GM12878 (cell line): ENCODE measurements around the gene VIT. TPM values are rescaled to one million over a fixed set of nuclear protein-coding genes. Genes with fewer than 3 reads are reported as not detected.

Source experiments
- ATAC-seq: fragments of 200-7000 bp; cut with Tn5 transposase; 3 replicates; pipeline ENCODE4 v1.9.1; 2020; ENCODE audit warnings: mild to moderate bottlenecking, moderate library complexity
- BruUV-seq: library from RNA; stranded (reverse); fragments of 400-500 nt; replicated peaks from 2 replicates; lab custom pipeline; 2021; lab: Mats Ljungman, UMichigan
- CTCF ChIA-PET: fragments of 300-600 bp; sonication (Branson Sonifier 250); formaldehyde crosslinking; extraction: SDS; loops from one replicate; lab custom pipeline; 2021; ENCODE audit warnings: inconsistent platforms; lab: Yijun Ruan, JAX
- POLR2A ChIA-PET: fragments of 350-600 bp; formaldehyde crosslinking; extraction: SDS; loops from one replicate; lab custom pipeline; 2021; ENCODE audit warnings: inconsistent platforms; lab: Charles Lee
- RAD21 ChIA-PET: fragments of 300-600 bp; sonication (Branson Sonifier 250); formaldehyde crosslinking; loops from one replicate; lab custom pipeline; 2023; ENCODE audit warnings: antibody characterized with exemption; ENCODE audit not compliant: unreplicated experiment; lab: Charles Lee
- SMC1A ChIA-PET: fragments of 300-600 bp; sonication (Branson Sonifier 250); formaldehyde crosslinking; loops from one replicate; lab custom pipeline; 2023; ENCODE audit not compliant: unreplicated experiment, uncharacterized antibody; lab: Charles Lee
- DNase-seq: peaks from one replicate; pipeline ENCODE4 v3.0.0-alpha.2; 2011; ENCODE audit warnings: low read depth, low spot score
- FAIRE-seq: peaks from 3 replicates; lab custom pipeline; 2011; peaks lifted over from hg19 to GRCh38; lab: Jason Lieb, UNC
- H2AFZ ChIP-seq: 2 replicates; pipeline ENCODE4 v1.6.0; 2011; ENCODE audit warnings: low read depth, low read length, control low read depth; ENCODE audit not compliant: control insufficient read depth
- H3K27ac ChIP-seq: 2 replicates; pipeline ENCODE4 v1.5.1; 2011; ENCODE audit warnings: control low read depth; ENCODE audit not compliant: control insufficient read depth, insufficient read depth
- H3K27me3 ChIP-seq, 2 experiments: replicated peaks in 1 of 2; 2 replicates each; pipeline versions ENCODE4 v1.6.0 to v1.6.1; 2011; ENCODE audit warnings: low read length in 1 of 2; ENCODE audit not compliant: control insufficient read depth in 2 of 2, insufficient read depth in 2 of 2
- H3K36me3 ChIP-seq, 2 experiments: 2 replicates each; pipeline ENCODE4 v1.5.1; 2011; ENCODE audit warnings: low read length in 1 of 2; ENCODE audit not compliant: control insufficient read depth in 2 of 2, insufficient read depth in 2 of 2
- H3K4me1 ChIP-seq: 2 replicates; pipeline ENCODE4 v1.6.1; 2011; ENCODE audit warnings: mild to moderate bottlenecking, low read length, moderate library complexity, mixed read lengths; ENCODE audit not compliant: control insufficient read depth, insufficient read depth
- H3K4me2 ChIP-seq: 2 replicates; pipeline ENCODE4 v1.6.0; 2011; ENCODE audit warnings: control low read depth; ENCODE audit not compliant: control insufficient read depth, insufficient read depth
- H3K4me3 ChIP-seq: fragments of 200-600 bp; sonication (generic); 2 replicates; pipeline ENCODE4 v1.5.1; 2016
- H3K79me2 ChIP-seq: 2 replicates; pipeline ENCODE4 v1.6.0; 2011; ENCODE audit warnings: low read length; ENCODE audit not compliant: control insufficient read depth, insufficient read depth
- H3K9ac ChIP-seq: 2 replicates; pipeline ENCODE4 v1.8.0; 2011; ENCODE audit warnings: low read length, control low read depth, mixed read lengths; ENCODE audit not compliant: control insufficient read depth, insufficient read depth
- H3K9me3 ChIP-seq: replicated peaks from 3 replicates; pipeline ENCODE4 v1.5.1; 2011; ENCODE audit warnings: mild to moderate bottlenecking, low read length; ENCODE audit not compliant: control insufficient read depth, insufficient read depth
- H4K20me1 ChIP-seq: 2 replicates; pipeline ENCODE4 v1.6.0; 2011; ENCODE audit not compliant: control insufficient read depth, insufficient read depth
- BMI1 ChIP-seq: fragments of 450-650 bp; IDR thresholded peaks from 2 replicates; pipeline ENCODE4 v1.6.1; 2016; ENCODE audit warnings: mild to moderate bottlenecking, moderate library complexity, borderline replicate concordance
- CHD1 ChIP-seq: IDR thresholded peaks from 2 replicates; pipeline ENCODE4 v1.6.1; 2012; ENCODE audit warnings: low read depth, low read length, improper control_type of control experiment
- MXI1 ChIP-seq: fragments of 150-350 bp; IDR thresholded peaks from 2 replicates; pipeline ENCODE4 v1.6.1; 2011; ENCODE audit warnings: low read depth, mild to moderate bottlenecking, inconsistent platforms, low read length, improper control_type of control experiment
- PML ChIP-seq: IDR thresholded peaks from 2 replicates; pipeline ENCODE4 v1.6.1; 2012; ENCODE audit warnings: low read length, inconsistent platforms
- RELB ChIP-seq: fragments of 450-650 bp; IDR thresholded peaks from 2 replicates; pipeline ENCODE4 v1.6.1; 2017; ENCODE audit warnings: low read depth, mild to moderate bottlenecking, moderate library complexity
- REST ChIP-seq: IDR thresholded peaks from 2 replicates; pipeline ENCODE4 v1.6.1; 2012; ENCODE audit warnings: mild to moderate bottlenecking, low read depth, low read length
- SIN3A ChIP-seq: IDR thresholded peaks from 2 replicates; pipeline ENCODE4 v1.6.1; 2012; ENCODE audit warnings: low read depth, low read length, improper control_type of control experiment
- SKIL ChIP-seq: fragments of 450-650 bp; IDR thresholded peaks from 2 replicates; pipeline ENCODE4 v1.6.1; 2017; ENCODE audit warnings: mild to moderate bottlenecking, low read depth, inconsistent platforms; ENCODE audit not compliant: poor library complexity, severe bottlenecking
- SMAD5 ChIP-seq: IDR thresholded peaks from 2 replicates; pipeline ENCODE4 v1.6.1; 2016; ENCODE audit warnings: antibody characterized with exemption, low read depth
- SP1 ChIP-seq: IDR thresholded peaks from one replicate; pipeline ENCODE4 v1.6.1; 2011; ENCODE audit warnings: low read depth, low read length
- TARDBP ChIP-seq: IDR thresholded peaks from 2 replicates; pipeline ENCODE4 v1.6.1; 2016; ENCODE audit warnings: borderline replicate concordance
- ZBTB4 ChIP-seq: fragments of 450-650 bp; formaldehyde crosslinking; IDR thresholded peaks from 2 replicates; pipeline ENCODE4 v1.4.0; 2022; ENCODE audit warnings: mild to moderate bottlenecking, moderate library complexity
- ZNF217 ChIP-seq: fragments of 450-650 bp; IDR thresholded peaks from 2 replicates; pipeline ENCODE4 v1.6.1; 2017; ENCODE audit warnings: antibody characterized with exemption, mild to moderate bottlenecking
- WGBS: methylation state at CpG from one replicate; pipeline ENCODE4 v1.1.6; 2016; ENCODE audit warnings: low lambda C conversion rate; ENCODE audit not compliant: insufficient replicate concordance, insufficient coverage; ENCODE audit errors: missing lambda C conversion rate; 5-methylcytosine and 5-hydroxymethylcytosine counted together
- in situ Hi-C: fragments of 300-500 bp; cut with MboI; formaldehyde crosslinking; loops from 9 replicates; pipeline ENCODE4 v1.14.3; 2018; ENCODE audit warnings: mixed read lengths
- intact Hi-C: fragments of 100-400 bp; cut with micrococcal nuclease; formaldehyde crosslinking; loops from one replicate; pipeline ENCODE4 v1.14.2; 2022; ENCODE audit not compliant: unreplicated experiment
- polyA plus RNA-seq, 11 experiments: library from polyadenylated mRNA; depleted of rRNA in 4 of 11; unstranded in 6 of 11; stranded (reverse) in 5 of 11; fragments of >200 nt; fragmentation: Nextera tagmentation in 4 of 11; fragmentation: Illumina TruSeq in 1 of 11; extraction: Ambion mirVana in 4 of 11; extraction: Trizol in 1 of 11; gene quantifications; 1 replicate in 1 of 11; 2 replicates in 10 of 11; pipeline versions ENCODE4 v1.2.1 to v1.2.3, GENCODE V29; 2011 to 2016; ENCODE audit warnings: inconsistent platforms in 2 of 11, missing spikeins in 2 of 11, low read depth in 1 of 11
- total RNA-seq, 4 experiments: library from RNA; depleted of rRNA in 3 of 4; stranded (reverse); fragments of >200 nt in 3 of 4; fragmentation: Illumina TruSeq in 1 of 4; extraction: Trizol in 1 of 4; gene quantifications; 2 replicates each; pipeline versions ENCODE4 v1.2.1 to v1.2.3, GENCODE V29; 2013 to 2021

Gene VIT
- total and polyA plus RNA-seq, 10 of the 15 experiments (the other 5 are each of a cell fraction or from before 2014, with no cell fraction given), result 0.05 to 0.14 TPM; not detected in 8

- TF ChIP-seq ZBTB4 (CRISPR knock-in tag), result no peak
- no peak for TF ChIP-seq SIN3A
- no peak for TF ChIP-seq RELB
- TF ChIP-seq SMAD5, result no peak
- TF ChIP-seq TARDBP, result no peak
- no peak for TF ChIP-seq BMI1
These were observed 81.3 kb downstream of the VIT start (continued) for GRCh38 chr2:36777788-36778187.

GRCh38 chr2:36779462-36779861 is 83.0 kb downstream of the VIT start:
- H4K20me1 ChIP-seq, result no peaks in the 10 kb centered on the region
- no peak overlapping the region for H3K9ac ChIP-seq
- intact Hi-C loops, result no loop called here
- no peaks in the 10 kb centered on the region for H3K79me2 ChIP-seq
- no peak overlapping the region for H3K4me3 ChIP-seq
- H3K4me1 ChIP-seq, result no peaks in the 10 kb centered on the region
- no peak overlapping the region for H3K27ac ChIP-seq
- FAIRE-seq (no peak), ATAC-seq (no peak), DNase-seq (no peak)
- RAD21 ChIA-PET, result interaction anchor here (0.7 to 1.1 kb wide), 2 partner anchors 17 to 68 kb away, joined by 3 read pairs; no protein-coding TSS in a partner anchor
- in situ Hi-C loops, result no loop called here
- no peak overlapping the region for H3K4me2 ChIP-seq
- H2AFZ ChIP-seq, result no peak overlapping the region
- no peaks in the 10 kb centered on the region for H3K9me3 ChIP-seq
- WGBS, result 41% methylated on average over 2 of the region's 2 CpGs
- SMC1A ChIA-PET, result interaction anchor here (0.9 to 2.2 kb wide), 3 partner anchors 12 to 326 kb away, joined by 3 to 5 read pairs (median 4); no protein-coding TSS in a partner anchor
- peaks cover 0 to 3% of the 10 kb centered on the region in 2 experiments; a peak in 3 of 4 replicates for H3K27me3 ChIP-seq
- no TSS peak for BruUV-seq
- H3K36me3 ChIP-seq, result no peaks in the 10 kb centered on the region
- POLR2A ChIA-PET, result no interaction called here
- CTCF ChIA-PET, result interaction anchor here (0.7 to 3.6 kb wide), 16 partner anchors 8 to 1203 kb away, joined by 3 to 17 read pairs (median 5); no protein-coding TSS in a partner anchor
- TF ChIP-seq SKIL (no peak), PML (no peak), CHD1 (no peak), ZNF217 (no peak), MXI1 (no peak), REST (no peak), SP1 (no peak)
